HEK293 (cell line): Measurements from ENCODE around the gene KDM5D.

Source experiments
- CTCF ChIA-PET: fragments of 350-600 bp; formaldehyde crosslinking; extraction: SDS; loops from one replicate; lab custom pipeline; 2021; ENCODE audit warnings: antibody characterized with exemption; lab: Yijun Ruan, JAX
- POLR2A ChIA-PET: fragments of 300-600 bp; formaldehyde crosslinking; extraction: SDS; loops from one replicate; lab custom pipeline; 2020; ENCODE audit warnings: antibody characterized with exemption, inconsistent platforms; lab: Yijun Ruan, JAX
- H3K27ac ChIP-seq: fragments of 200-500 bp; sonication (Bioruptor generic); 2 replicates; pipeline ENCODE4 v1.5.1; 2014; ENCODE audit warnings: low read depth, low read length, control low read depth, inconsistent platforms; ENCODE audit errors: extremely low read depth
- H3K36me3 ChIP-seq, 2 experiments: fragments of 200-500 bp in 1 of 2; sonication (Bioruptor generic) in 1 of 2; 1 replicate in 1 of 2; 2 replicates in 1 of 2; pipeline ENCODE4 v1.5.1; 2014 to 2017; ENCODE audit warnings: inconsistent platforms in 2 of 2, low read length in 2 of 2; ENCODE audit not compliant: control insufficient read depth in 2 of 2, insufficient read depth in 1 of 2
- H3K4me1 ChIP-seq: fragments of 200-500 bp; sonication (Bioruptor generic); 2 replicates; pipeline ENCODE4 v1.5.1; 2014; ENCODE audit warnings: mild to moderate bottlenecking, low read length, inconsistent platforms; ENCODE audit not compliant: control insufficient read depth, insufficient read depth
- H3K4me3 ChIP-seq: 2 replicates; pipeline ENCODE4 v1.5.1; 2011; ENCODE audit warnings: low read depth, mild to moderate bottlenecking, control low read depth, low read length, moderate library complexity
- H3K9me3 ChIP-seq: fragments of 200-500 bp; sonication (Bioruptor generic); 2 replicates; pipeline ENCODE4 v1.5.1; 2014; ENCODE audit warnings: low read depth, low read length, inconsistent platforms; ENCODE audit not compliant: control insufficient read depth, insufficient read depth
- BCL6B ChIP-seq: fragments of 450-650 bp; formaldehyde crosslinking; IDR thresholded peaks from 2 replicates; pipeline ENCODE4 v1.5.1; 2017; ENCODE audit warnings: missing biosample characterization, missing genetic modification characterization
- GLIS1 ChIP-seq: fragments of 450-650 bp; formaldehyde crosslinking; IDR thresholded peaks from 2 replicates; pipeline ENCODE4 v1.5.1; 2016; ENCODE audit warnings: missing biosample characterization, missing genetic modification characterization
- GLIS2 ChIP-seq: fragments of 450-650 bp; formaldehyde crosslinking; IDR thresholded peaks from 2 replicates; pipeline ENCODE4 v1.5.1; 2016; ENCODE audit warnings: missing biosample characterization, missing genetic modification characterization
- KLF9 ChIP-seq: fragments of 450-650 bp; formaldehyde crosslinking; IDR thresholded peaks from 2 replicates; pipeline ENCODE4 v1.5.1; 2016; ENCODE audit warnings: missing biosample characterization, missing genetic modification characterization, low read depth
- PRDM6 ChIP-seq: fragments of 450-650 bp; formaldehyde crosslinking; IDR thresholded peaks from 2 replicates; pipeline ENCODE4 v1.5.1; 2017; ENCODE audit warnings: missing biosample characterization, missing genetic modification characterization
- SALL2 ChIP-seq: fragments of 450-650 bp; formaldehyde crosslinking; IDR thresholded peaks from 2 replicates; pipeline ENCODE4 v1.5.0; 2017; ENCODE audit warnings: missing biosample characterization, mild to moderate bottlenecking, missing genetic modification characterization, borderline replicate concordance
- ZBTB8A ChIP-seq: fragments of 450-650 bp; formaldehyde crosslinking; IDR thresholded peaks from 2 replicates; pipeline ENCODE4 v1.5.1; 2016; ENCODE audit warnings: missing biosample characterization, missing genetic modification characterization
- ZNF274 ChIP-seq, 2 experiments: fragments of 200-500 bp in 1 of 2; fragments of 450-650 bp in 1 of 2; sonication (Bioruptor generic) in 1 of 2; formaldehyde crosslinking in 1 of 2; IDR thresholded peaks; 2 replicates each; pipeline versions ENCODE4 v1.5.1 to v1.6.1; 2014 to 2016; ENCODE audit warnings: borderline replicate concordance in 1 of 2, inconsistent platforms in 1 of 2, low read length in 1 of 2, missing biosample characterization in 1 of 2, missing genetic modification characterization in 1 of 2
- ZNF362 ChIP-seq: fragments of 450-650 bp; formaldehyde crosslinking; IDR thresholded peaks from 2 replicates; pipeline ENCODE4 v1.5.1; 2016; ENCODE audit warnings: missing biosample characterization, missing genetic modification characterization
- ZNF398 ChIP-seq: fragments of 450-650 bp; formaldehyde crosslinking; IDR thresholded peaks from 2 replicates; pipeline ENCODE4 v1.5.1; 2017; ENCODE audit warnings: missing biosample characterization, missing genetic modification characterization
- ZNF529 ChIP-seq: fragments of 450-650 bp; formaldehyde crosslinking; IDR thresholded peaks from 2 replicates; pipeline ENCODE4 v1.5.1; 2017; ENCODE audit warnings: missing genetic modification characterization, missing biosample characterization; ENCODE audit not compliant: insufficient replicate concordance
- ZNF596 ChIP-seq: fragments of 450-650 bp; IDR thresholded peaks from 2 replicates; pipeline ENCODE4 v1.5.0; 2018; ENCODE audit warnings: missing biosample characterization, mild to moderate bottlenecking, missing genetic modification characterization, moderate library complexity
- ZNF624 ChIP-seq: fragments of 450-650 bp; formaldehyde crosslinking; IDR thresholded peaks from 2 replicates; pipeline ENCODE4 v1.5.1; 2017; ENCODE audit warnings: missing biosample characterization, missing genetic modification characterization
- ZNF701 ChIP-seq: fragments of 450-650 bp; formaldehyde crosslinking; IDR thresholded peaks from 2 replicates; pipeline ENCODE4 v1.5.1; 2016; ENCODE audit warnings: missing biosample characterization, missing genetic modification characterization
- ZNF785 ChIP-seq: fragments of 450-650 bp; formaldehyde crosslinking; IDR thresholded peaks from 2 replicates; pipeline ENCODE4 v1.5.1; 2016; ENCODE audit warnings: missing biosample characterization, missing genetic modification characterization
- ZSCAN4 ChIP-seq: fragments of 450-650 bp; formaldehyde crosslinking; IDR thresholded peaks from 2 replicates; pipeline ENCODE4 v1.5.1; 2017; ENCODE audit warnings: missing biosample characterization, missing genetic modification characterization

The KDM5D gene

GRCh38 chrY:19734425-19734824, 10.1 kb downstream of the KDM5D start:
- Histone ChIP-seq H3K27ac (no peak overlapping the region), H3K4me1 (no peaks in the 10 kb centered on the region), H3K4me3 (no peak overlapping the region), H3K36me3 (no peaks in the 10 kb centered on the region), H3K9me3 (no peaks in the 10 kb centered on the region)
- TF ChIP-seq PRDM6 (tag by site-specific recombination) (no peak), ZNF701 (tag by site-specific recombination) (no peak), ZNF274 (IDR thresholded peaks at IDR 0.05; ENCODE audit: low read length) (no peak), ZNF274 (tag by site-specific recombination; IDR thresholded peaks at IDR 0.05; ENCODE audit: borderline replicate concordance) (no peak), ZNF596 (tag by site-specific recombination) (no peak), ZNF624 (tag by site-specific recombination) (no peak), KLF9 (tag by site-specific recombination) (no peak), ZNF785 (tag by site-specific recombination) (no peak), SALL2 (tag by site-specific recombination) (no peak), ZNF529 (tag by site-specific recombination) (no peak), ZBTB8A (tag by site-specific recombination) (no peak)
- ChIA-PET CTCF (no interaction called here), POLR2A (no interaction called here)

- Histone ChIP-seq H3K27ac (no peak overlapping the region), H3K9me3 (no peaks in the 10 kb centered on the region), H3K36me3 (no peaks in the 10 kb centered on the region), H3K4me1 (no peaks in the 10 kb centered on the region), H3K4me3 (no peak overlapping the region)
- POLR2A ChIA-PET = no interaction called here
- CTCF ChIA-PET = no interaction called here
- TF ChIP-seq ZSCAN4 (no peak), ZNF398 (tag by site-specific recombination) (no peak), GLIS2 (tag by site-specific recombination) (no peak), ZNF362 (tag by site-specific recombination) (no peak), BCL6B (tag by site-specific recombination) (no peak), GLIS1 (tag by site-specific recombination) (no peak)
Measured at GRCh38 chrY:19717950-19718349, 26.6 kb downstream of the KDM5D start.
